ENCODE results near the gene TRAPPC5. TPM values are rescaled to one million over a fixed set of nuclear protein-coding genes. Genes with fewer than 3 reads are reported as not detected.

TRAPPC5 gene
- total and polyA plus RNA-seq, 4 donors: 29.8 to 224 (median 125) TPM

GRCh38 chr19:7647156-7647555, 33.5 kb upstream of the TRAPPC5 start:
- Histone ChIP-seq H3K4me1 (ENCODE audit: control insufficient read depth in 5 of 5, insufficient read depth in 5 of 5, low read length in 5 of 5) (peaks cover 0 to 4% (median under 1%) of the 10 kb centered on the region in 5 donors), H3K9me3 (ENCODE audit: control insufficient read depth in 4 of 4, insufficient read depth in 3 of 4, low read length in 3 of 4) (no peaks in the 10 kb centered on the region), H3K36me3 (ENCODE audit: control insufficient read depth in 4 of 4, insufficient read depth in 4 of 4, low read length in 4 of 4) (peaks cover 0 to 23% (median 0%) of the 10 kb centered on the region in 4 donors), H3K27me3 (ENCODE audit: control insufficient read depth in 3 of 3, insufficient read depth in 3 of 3, low read length in 2 of 3) (peaks cover 0 to 3% (median 0%) of the 10 kb centered on the region in 3 donors), H3K9ac (ENCODE audit: insufficient read depth in 1 of 2, low read length in 2 of 2) (no peak overlapping the region), H3K4me3 (no peak overlapping the region), H3K27ac (ENCODE audit: low read depth in 1 of 2, low read length in 1 of 2) (no peak overlapping the region)
- TF ChIP-seq CTCF (IDR thresholded peaks at IDR 0.05; ENCODE audit: control extremely low read depth, extremely low read depth): no peak
- WGBS, 2 donors: 93 to 97% methylated on average over 26 of the region's 26 CpGs
- no peak for DNase-seq
- no peak for ATAC-seq (ENCODE audit: insufficient read depth, low FRiP score)

GRCh38 chr19:7648265-7649014, 32.2 kb upstream of the TRAPPC5 start:
- Histone ChIP-seq H3K9me3 (ENCODE audit: control insufficient read depth in 4 of 4, insufficient read depth in 3 of 4, low read length in 3 of 4) (no peaks in the 10 kb centered on the region), H3K4me1 (ENCODE audit: control insufficient read depth in 5 of 5, insufficient read depth in 5 of 5, low read length in 5 of 5) (peaks cover 0 to 5% (median 3%) of the 10 kb centered on the region in 5 donors), H3K9ac (ENCODE audit: insufficient read depth in 1 of 2, low read length in 2 of 2) (no peak overlapping the region), H3K27me3 (ENCODE audit: control insufficient read depth in 3 of 3, insufficient read depth in 3 of 3, low read length in 2 of 3) (peaks cover 0 to 3% (median 0%) of the 10 kb centered on the region in 3 donors), H3K4me3 (no peak overlapping the region), H3K27ac (ENCODE audit: low read depth in 1 of 2, low read length in 1 of 2) (no peak overlapping the region), H3K36me3 (ENCODE audit: control insufficient read depth in 4 of 4, insufficient read depth in 4 of 4, low read length in 4 of 4) (peaks cover 0 to 14% (median 0%) of the 10 kb centered on the region in 4 donors)
- DNase-seq (no peak), ATAC-seq (ENCODE audit: insufficient read depth, low FRiP score) (no peak)
- TF ChIP-seq CTCF (IDR thresholded peaks at IDR 0.05; ENCODE audit: control extremely low read depth, extremely low read depth): no peak
- 85 to 92% methylated on average over 15 of the region's 15 CpGs for WGBS, 2 donors

GRCh38 chr19:7650148-7650547, 30.5 kb upstream of the TRAPPC5 start:
- H3K4me3 ChIP-seq: no peak overlapping the region
- DNase-seq (no peak), ATAC-seq (ENCODE audit: insufficient read depth, low FRiP score) (no peak)
- no peaks in the 10 kb centered on the region for H3K9me3 ChIP-seq (ENCODE audit: control insufficient read depth in 4 of 4, insufficient read depth in 3 of 4, low read length in 3 of 4)
- H3K27ac ChIP-seq (ENCODE audit: low read depth in 1 of 2, low read length in 1 of 2): no peak overlapping the region
- H3K4me1 ChIP-seq (ENCODE audit: control insufficient read depth in 5 of 5, insufficient read depth in 5 of 5, low read length in 5 of 5): peaks cover 0 to 4% (median 1%) of the 10 kb centered on the region in 5 donors
- WGBS, 2 donors: 47 to 50% methylated on average over 2 of the region's 2 CpGs
- TF ChIP-seq CTCF (IDR thresholded peaks at IDR 0.05; ENCODE audit: control extremely low read depth, extremely low read depth): no peak
- no peak overlapping the region for H3K9ac ChIP-seq (ENCODE audit: insufficient read depth in 1 of 2, low read length in 2 of 2)
- H3K36me3 ChIP-seq (ENCODE audit: control insufficient read depth in 4 of 4, insufficient read depth in 4 of 4, low read length in 4 of 4): peaks cover 0 to 14% (median 0%) of the 10 kb centered on the region in 4 donors
- peaks cover 0 to 3% (median 0%) of the 10 kb centered on the region in 3 donors for H3K27me3 ChIP-seq (ENCODE audit: control insufficient read depth in 3 of 3, insufficient read depth in 3 of 3, low read length in 2 of 3)

All from lung (tissue), 12 donors.